Activated T-helper 1 cell treated with Interleukin-2 at 50 U/mL for 16 hours (primary cell): ENCODE measurements around the gene ALK.
"Not testable (repeated sequence)": the region's sequence is repeated elsewhere in the genome, so short reads cannot be mapped to it uniquely, and the experiment has no call there.

Experiments
- DNase-seq: peaks from one replicate; pipeline ENCODE4 v3.0.0-alpha.2; 2020; ENCODE audit warnings: low read depth

The ALK gene

GRCh38 chr2:29755233-29755632 lies 166.2 kb downstream of the ALK start:
- no peak for DNase-seq

- no peak for DNase-seq
Measured at GRCh38 chr2:29753671-29754444, 167.5 kb downstream of the ALK start.

- DNase-seq = no peak
Measured at GRCh38 chr2:29751390-29751789, 170.0 kb downstream of the ALK start.

- DNase-seq = not testable (repeated sequence)
Measured at GRCh38 chr2:29750463-29750862, 170.9 kb downstream of the ALK start.

GRCh38 chr2:29749843-29750242 lies 171.5 kb downstream of the ALK start:
- no peak for DNase-seq

- no peak for DNase-seq
Measured at GRCh38 chr2:29749041-29749440, 172.3 kb downstream of the ALK start.

GRCh38 chr2:29747786-29748470 lies 173.5 kb downstream of the ALK start:
- no peak for DNase-seq

- no peak for DNase-seq
Measured at GRCh38 chr2:29744976-29745375, 176.4 kb downstream of the ALK start.

- no peak for DNase-seq
Measured at GRCh38 chr2:29743516-29743915, 177.9 kb downstream of the ALK start.

- no peak for DNase-seq
Measured at GRCh38 chr2:29742656-29743055, 178.7 kb downstream of the ALK start.

GRCh38 chr2:29741132-29741531 lies 180.3 kb downstream of the ALK start:
- no peak for DNase-seq

- no peak for DNase-seq
Measured at GRCh38 chr2:29733965-29734364, 187.4 kb downstream of the ALK start.

GRCh38 chr2:29733213-29733612 lies 188.2 kb downstream of the ALK start:
- DNase-seq = no peak

GRCh38 chr2:29731948-29732347 lies 189.4 kb downstream of the ALK start:
- DNase-seq = no peak

- DNase-seq = no peak
Measured at GRCh38 chr2:29729932-29730331, 191.5 kb downstream of the ALK start.

- DNase-seq = no peak
Measured at GRCh38 chr2:29729401-29729800, 192.0 kb downstream of the ALK start.

- no peak for DNase-seq
Measured at GRCh38 chr2:29726976-29727375, 194.4 kb downstream of the ALK start.

- no peak for DNase-seq
Measured at GRCh38 chr2:29725610-29726009, 195.8 kb downstream of the ALK start.

- DNase-seq = no peak
Measured at GRCh38 chr2:29724282-29724681, 197.1 kb downstream of the ALK start.

- DNase-seq = no peak
Measured at GRCh38 chr2:29723255-29724001, 198.0 kb downstream of the ALK start.

GRCh38 chr2:29719639-29720038 lies 201.7 kb downstream of the ALK start:
- no peak for DNase-seq

GRCh38 chr2:29718076-29718686 lies 203.2 kb downstream of the ALK start:
- DNase-seq = no peak

- DNase-seq = no peak
Measured at GRCh38 chr2:29715655-29716054, 205.7 kb downstream of the ALK start.
